GM18519 (cell line): Measurements from ENCODE around the gene COG4.
"Not testable (repeated sequence)": the region's sequence is repeated elsewhere in the genome, so short reads cannot be mapped to it uniquely, and the experiment has no call there.

Experiments
- ATAC-seq: cut with Tn5 transposase; IDR thresholded peaks from one replicate; pipeline ENCODE4 v1.9.1; 2021; ENCODE audit warnings: mild to moderate bottlenecking, moderate library complexity; ENCODE audit not compliant: unreplicated experiment, low FRiP score

COG4 gene

DNA sequence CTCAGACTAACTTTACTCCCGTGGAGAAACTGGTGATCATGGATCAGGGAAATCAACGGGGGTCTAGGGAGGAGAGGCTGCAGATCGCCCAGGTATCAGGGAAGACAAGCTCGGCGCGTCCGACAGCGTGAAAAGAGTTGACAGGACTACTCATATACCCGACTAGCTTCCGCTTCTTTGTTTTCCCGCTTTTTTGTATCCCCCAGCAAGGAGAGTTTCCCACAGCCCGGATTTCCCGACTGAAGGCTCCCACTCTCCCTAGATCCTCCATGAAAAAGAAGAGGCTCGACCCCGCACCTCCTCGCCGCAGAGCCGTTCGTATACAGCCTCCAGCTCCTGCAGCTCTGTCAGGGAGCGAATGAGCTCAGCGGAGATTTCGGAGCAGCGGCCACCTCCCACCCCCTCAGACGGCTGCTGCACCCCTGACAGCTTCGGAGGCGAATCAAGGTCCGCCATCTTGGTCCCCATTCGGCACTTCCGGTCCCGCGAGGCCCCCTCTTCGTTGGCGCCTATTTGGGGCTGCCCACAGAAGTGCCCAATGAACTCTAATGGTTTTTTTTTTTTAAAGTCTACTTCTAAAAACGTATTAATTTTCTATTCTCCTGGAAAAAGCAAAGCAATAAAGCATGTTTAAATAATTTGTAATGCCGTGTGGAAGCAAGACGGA is at the start of gene COG4:
Gene COG4, minus strand, starts transcription at position 479 of the 667 bp plus-strand sequence. Its CDS starts 11 bp downstream, at position 468.
- no peak for ATAC-seq

DNA sequence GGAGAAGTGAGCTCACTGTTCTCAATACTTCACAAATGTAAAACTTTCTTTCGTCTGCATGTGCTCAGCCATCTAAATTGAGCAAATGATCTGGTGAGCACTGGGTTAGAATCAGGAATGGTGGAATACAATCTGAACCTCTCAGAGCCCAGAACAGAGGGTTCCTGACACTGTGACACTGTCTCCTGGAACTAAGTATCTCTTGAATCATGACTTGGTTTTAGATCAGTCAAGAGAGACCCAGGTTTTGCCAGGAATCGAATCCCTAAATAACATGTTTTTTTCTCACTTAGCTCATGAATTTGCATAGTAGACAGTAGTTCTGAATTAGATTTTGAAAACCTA is 49.5 kb upstream of the COG4 start:
- ATAC-seq = no peak

DNA sequence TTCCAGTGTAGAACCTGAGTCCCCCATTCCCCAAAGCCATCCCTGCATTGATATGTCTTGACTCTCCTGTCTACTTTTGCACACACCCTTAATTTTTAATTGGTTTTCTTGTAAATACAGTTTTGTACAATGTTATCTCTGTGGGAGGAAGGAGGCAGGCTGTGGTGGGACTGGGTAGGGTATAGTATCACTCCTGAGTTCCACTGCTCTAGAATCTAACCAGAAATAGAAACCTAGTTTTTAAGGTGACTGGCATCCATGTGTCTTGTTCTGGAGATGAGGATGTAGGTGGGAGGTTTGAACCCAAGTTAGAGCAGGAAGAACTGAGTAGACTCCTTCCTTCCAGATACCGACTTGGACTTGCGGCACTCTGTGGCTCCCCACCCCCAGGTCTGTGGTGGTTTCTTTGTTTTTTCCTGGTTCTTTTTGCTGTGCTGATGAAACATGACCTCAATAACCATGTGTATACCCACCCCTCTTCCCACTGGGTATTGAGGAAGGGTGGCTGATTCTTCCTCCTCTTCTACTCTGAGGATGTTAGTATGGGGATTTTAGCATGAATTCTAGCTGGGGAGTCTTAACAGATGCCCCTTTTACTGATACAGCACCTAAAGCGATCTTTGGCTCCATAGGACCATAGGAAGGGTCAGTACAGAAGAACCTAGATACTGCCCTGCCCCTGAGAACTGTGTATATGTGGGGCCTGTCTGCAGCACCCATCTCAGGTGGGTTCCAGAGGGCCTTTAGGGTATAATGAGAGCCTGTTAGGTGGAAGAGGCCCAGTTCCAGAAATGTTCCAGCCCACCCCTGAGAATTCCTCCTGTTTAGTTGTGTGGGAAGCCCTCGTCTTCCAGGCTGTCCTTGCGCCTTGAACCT is 48.9 kb upstream of the COG4 start:
- no peak for ATAC-seq

- ATAC-seq = no peak
These were observed 48.3 kb upstream of the COG4 start for GRCh38 chr16:70571623-70572022.

GRCh38 chr16:70570967-70571570 is 47.7 kb upstream of the COG4 start:
- ATAC-seq = no peak

- no peak for ATAC-seq
These were observed 46.4 kb upstream of the COG4 start for GRCh38 chr16:70569752-70570151.

- ATAC-seq = no peak
These were observed 45.4 kb upstream of the COG4 start for GRCh38 chr16:70568601-70569237.

- no peak for ATAC-seq
These were observed 41.7 kb upstream of the COG4 start for GRCh38 chr16:70565053-70565452.

- no peak for ATAC-seq
These were observed 40.3 kb upstream of the COG4 start for GRCh38 chr16:70563636-70564035.

- no peak for ATAC-seq
These were observed 38.3 kb upstream of the COG4 start for GRCh38 chr16:70561623-70562022.

GRCh38 chr16:70556063-70556462 is 32.7 kb upstream of the COG4 start:
- no peak for ATAC-seq

DNA sequence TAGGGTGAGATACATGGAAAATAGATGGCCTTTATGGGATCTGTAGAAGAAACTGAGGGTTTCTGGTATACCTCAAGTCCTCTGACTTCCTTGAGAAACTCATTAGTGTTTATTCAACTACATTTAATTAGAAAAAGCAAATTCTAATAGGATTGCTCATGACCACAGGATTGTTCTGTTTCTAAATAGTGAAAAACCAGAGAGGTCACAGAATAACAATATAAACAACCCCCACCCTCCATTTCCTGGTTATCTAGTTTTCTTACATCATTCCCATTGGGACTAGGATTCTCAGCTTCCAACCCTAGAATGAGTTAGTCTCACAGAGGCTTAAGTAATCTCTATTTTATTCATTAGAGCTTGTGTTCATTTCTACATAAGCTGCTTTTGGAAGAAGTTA is 30.3 kb upstream of the COG4 start:
- no peak for ATAC-seq

GRCh38 chr16:70552675-70553074 is 29.3 kb upstream of the COG4 start:
- ATAC-seq = no peak

GRCh38 chr16:70551788-70552187 is 28.4 kb upstream of the COG4 start:
- no peak for ATAC-seq

- no peak for ATAC-seq
These were observed 26.7 kb upstream of the COG4 start for GRCh38 chr16:70550082-70550481.

DNA sequence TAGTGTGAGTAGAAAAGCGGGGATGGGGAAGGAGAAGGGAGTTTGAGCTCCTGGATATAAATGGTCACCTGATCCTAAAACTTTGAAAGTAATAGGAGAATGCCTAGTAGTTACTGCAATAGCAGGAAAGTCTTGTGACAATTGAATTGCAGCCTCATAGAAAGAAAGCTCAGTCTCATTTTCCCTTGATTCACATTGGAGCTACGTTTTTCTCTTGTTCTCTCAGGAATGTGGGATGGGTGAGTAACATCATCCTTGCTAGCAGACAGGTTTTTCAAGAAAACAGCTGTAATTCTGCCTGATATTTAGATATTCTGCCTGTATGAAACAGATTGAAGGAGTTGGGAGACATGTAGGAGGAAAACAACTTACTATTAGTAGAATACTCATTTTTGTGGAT is 25.6 kb upstream of the COG4 start:
- ATAC-seq = no peak

GRCh38 chr16:70544548-70544947 is 21.2 kb upstream of the COG4 start:
- no peak for ATAC-seq

- ATAC-seq = no peak
These were observed 17.6 kb upstream of the COG4 start for GRCh38 chr16:70540994-70541393.

GRCh38 chr16:70534971-70535370 is 11.6 kb upstream of the COG4 start:
- no peak for ATAC-seq

DNA sequence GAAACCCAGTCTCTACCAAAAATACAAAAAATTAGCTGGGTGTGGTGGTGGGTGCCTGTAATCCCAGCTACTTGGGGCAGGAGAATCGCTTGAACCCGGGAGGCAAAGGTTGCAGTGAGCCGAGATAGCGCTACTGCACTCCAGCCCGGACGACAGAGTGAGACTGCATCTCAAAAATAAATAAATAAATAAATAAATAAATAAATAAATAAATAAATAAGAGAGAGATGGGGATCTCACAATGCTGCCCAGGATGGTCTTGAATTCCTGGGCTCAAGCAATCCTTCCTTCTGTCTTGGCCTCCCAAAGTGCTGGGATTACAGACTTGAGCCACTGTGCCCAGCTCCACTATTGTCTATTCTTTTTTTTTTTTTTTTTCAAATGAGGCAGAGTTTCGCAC is 6.6 kb upstream of the COG4 start:
- not testable (repeated sequence) for ATAC-seq
